Stimulated activated CD4-positive, alpha-beta T cell treated with anti-CD3 and anti-CD28 coated beads, TNF-alpha, amount 100 ng/mL, for 1 hour (primary cell): ENCODE measurements around the gene CDK5RAP3.
"Not testable (repeated sequence)": the region's sequence is repeated elsewhere in the genome, so short reads cannot be mapped to it uniquely, and the experiment has no call there.

Source experiments
- DNase-seq, 3 donors: peaks; one replicate each; pipeline ENCODE4 v3.0.0-alpha.2; 2020; ENCODE audit warnings: low read depth in 3 of 3, low spot score in 1 of 3

Gene CDK5RAP3, protein sequence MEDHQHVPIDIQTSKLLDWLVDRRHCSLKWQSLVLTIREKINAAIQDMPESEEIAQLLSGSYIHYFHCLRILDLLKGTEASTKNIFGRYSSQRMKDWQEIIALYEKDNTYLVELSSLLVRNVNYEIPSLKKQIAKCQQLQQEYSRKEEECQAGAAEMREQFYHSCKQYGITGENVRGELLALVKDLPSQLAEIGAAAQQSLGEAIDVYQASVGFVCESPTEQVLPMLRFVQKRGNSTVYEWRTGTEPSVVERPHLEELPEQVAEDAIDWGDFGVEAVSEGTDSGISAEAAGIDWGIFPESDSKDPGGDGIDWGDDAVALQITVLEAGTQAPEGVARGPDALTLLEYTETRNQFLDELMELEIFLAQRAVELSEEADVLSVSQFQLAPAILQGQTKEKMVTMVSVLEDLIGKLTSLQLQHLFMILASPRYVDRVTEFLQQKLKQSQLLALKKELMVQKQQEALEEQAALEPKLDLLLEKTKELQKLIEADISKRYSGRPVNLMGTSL

DNA sequence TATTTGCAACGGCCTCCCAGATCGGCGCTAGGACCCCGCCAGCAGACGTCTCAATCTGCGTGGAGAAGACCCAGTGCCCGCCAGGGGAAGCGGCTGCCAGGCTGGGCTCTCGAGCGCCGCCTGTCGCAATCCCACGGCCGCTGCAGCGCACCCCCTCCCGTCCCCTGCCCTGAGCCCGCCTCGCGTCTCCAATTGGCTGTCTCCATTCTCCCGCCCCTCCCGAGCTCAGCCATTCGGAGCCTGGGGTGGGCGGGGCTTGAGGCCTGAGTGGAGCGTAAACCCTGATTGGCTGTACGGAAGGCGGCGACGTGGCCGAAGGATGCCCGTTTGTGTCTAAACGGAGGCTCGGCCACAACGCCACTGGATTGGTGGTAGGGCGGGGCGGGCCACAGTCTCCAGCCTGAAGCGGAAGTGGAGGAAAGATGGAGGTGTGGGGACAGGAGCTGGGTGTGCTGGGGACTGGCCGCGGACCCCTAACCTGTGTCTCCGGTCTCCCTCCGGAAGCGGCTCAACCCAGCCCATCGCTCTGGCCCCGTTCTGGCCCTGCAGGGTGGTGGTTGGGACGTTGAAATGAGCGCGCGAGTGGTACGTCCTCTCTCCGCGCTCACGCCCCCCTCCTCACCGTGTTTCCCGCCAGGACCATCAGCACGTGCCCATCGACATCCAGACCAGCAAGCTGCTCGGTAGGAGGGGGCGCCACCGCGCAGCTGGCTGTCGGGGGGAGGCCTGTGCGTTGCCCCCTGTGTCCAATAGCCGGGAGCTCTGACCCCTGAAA is at the start of gene CDK5RAP3:
Gene CDK5RAP3 (plus strand): TSS at position 389 of the 775 bp plus-strand sequence. CDS start 34 bp downstream, at position 423.
- peak; percentile 94 to 97 (median 96) for DNase-seq

DNA sequence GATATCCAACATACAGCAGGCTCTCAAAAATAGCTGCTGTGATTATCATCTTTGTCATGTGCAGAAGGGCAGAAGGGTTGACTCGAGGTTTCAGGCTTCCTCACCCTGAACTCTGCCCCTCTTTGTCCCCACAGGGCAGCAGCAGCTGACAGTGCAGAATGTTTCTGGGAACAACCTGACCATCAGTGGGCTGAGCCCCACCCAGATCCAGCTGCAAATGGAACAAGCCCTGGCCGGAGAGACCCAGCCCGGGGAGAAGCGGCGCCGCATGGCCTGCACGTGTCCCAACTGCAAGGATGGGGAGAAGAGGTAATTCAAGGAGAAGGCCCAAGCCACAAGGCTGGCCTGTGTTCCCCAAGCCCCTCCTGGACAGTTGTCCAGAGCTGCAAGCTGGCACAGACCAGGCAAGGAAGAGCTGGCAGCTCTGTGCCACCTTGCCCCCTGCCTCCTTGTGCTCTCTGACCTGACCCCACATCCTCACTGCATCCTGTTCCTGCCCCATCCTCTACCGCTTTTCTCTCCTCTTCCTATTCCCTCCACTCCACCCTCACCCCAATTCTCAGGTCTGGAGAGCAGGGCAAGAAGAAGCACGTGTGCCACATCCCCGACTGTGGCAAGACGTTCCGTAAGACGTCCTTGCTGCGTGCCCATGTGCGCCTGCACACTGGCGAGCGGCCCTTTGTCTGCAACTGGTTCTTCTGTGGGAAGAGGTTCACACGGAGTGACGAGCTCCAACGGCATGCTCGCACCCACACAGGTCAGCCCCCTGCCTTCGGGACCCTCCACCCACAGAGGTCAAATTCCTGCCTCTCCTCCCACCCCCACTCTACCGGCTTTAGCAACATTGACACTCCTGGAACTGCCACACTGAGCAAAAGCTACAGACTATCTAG is 45.9 kb upstream of the CDK5RAP3 start:
- no peak for DNase-seq

DNA sequence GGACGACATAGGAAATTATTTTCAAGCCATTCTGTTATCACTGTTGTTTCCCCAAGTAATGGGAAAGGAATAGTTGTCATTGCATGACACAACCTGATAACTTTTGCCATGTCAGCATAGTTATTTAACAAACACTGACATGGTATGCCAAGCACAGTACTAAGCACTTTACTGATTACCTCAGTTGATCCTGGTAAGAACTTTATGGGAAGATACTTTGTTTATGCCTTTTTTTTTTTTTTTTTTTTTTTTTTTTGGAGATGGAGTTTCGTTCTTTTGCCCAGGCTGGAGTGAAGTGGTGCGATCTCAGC is 45.3 kb upstream of the CDK5RAP3 start:
- DNase-seq = no peak

DNA sequence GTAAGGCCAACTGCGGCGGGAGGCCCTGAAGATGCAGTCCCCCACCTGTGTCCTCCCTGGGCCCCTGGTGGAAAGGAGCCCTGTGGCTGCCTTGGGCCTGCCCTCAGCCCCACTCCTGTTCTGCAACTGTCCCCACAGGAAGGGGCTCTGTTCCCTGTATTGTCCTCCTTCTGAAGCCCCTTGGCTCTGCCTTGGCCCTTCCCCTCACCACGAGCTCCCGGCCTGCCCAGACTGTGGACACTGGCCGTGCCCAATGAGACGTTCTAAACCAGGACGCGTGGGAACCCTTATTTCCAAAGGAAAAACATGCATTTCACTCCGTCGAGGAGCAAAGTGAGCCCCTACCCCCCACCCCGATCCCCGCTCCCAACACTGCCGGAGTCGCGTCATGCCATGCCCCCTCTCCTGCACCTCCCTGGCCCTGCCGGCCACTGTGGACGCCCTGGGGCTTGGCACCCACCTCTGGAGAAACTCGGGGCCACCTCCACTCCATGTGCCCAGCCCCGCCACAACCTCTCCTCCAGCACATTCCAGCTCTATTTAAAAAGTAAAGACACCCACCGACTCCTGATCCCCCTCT is 43.0 kb upstream of the CDK5RAP3 start:
- DNase-seq = no peak

DNA sequence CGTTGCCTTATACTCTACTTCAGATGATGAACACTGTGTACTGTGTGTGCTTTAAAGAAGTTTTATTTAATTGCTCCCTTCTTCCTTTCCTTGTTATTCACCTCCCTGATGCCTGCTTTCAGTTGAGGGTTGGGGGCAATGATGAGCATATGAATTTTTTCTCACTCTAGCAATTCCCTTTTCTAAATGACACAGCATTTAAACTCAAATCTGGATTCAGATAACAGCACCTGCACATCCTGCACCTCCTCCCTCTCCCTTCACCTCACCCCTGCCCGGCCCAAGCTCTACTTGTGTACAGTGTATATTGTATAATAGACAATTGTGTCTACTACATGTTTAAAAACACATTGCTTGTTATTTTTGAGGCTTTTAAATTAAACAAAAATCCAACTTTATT is 42.5 kb upstream of the CDK5RAP3 start:
- DNase-seq = no peak

DNA sequence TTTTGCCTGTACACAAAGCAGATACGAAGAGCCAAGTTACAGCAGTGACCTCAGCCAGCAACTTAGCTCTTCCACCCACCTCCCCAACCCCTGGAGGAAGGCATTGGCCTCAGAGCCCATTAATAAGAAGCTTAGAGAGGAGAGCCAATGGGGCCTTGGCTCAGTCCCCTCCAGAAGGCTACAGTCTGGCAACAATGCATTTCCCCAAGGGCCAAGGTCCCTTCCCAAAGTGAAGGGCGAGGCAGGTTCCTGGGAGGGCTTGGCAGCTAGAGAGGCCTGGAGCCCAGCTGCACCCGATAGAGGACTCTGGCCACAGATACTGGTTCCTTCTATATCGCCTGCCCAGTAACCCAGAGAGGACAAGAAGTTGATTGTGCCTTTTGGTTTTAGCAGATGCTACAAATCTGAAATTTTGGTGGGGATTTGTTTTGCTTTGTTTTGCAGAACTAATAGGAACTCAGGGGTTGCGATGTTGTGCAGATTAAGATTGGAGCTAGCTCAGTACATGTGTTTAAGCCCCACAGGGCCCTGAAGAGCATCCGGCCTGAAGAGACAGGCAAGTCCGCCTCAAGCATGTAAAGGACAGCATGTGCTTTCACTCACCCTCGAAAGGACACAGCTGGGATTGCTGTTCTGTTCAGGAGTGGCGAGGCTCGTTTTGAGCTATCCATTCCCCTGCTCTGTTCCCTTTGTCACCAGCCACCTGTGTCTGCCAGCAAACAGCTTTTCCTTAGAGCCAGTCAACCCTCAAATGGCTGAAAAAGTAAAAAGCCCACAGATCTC is 41.5 kb upstream of the CDK5RAP3 start:
- DNase-seq = no peak

DNA sequence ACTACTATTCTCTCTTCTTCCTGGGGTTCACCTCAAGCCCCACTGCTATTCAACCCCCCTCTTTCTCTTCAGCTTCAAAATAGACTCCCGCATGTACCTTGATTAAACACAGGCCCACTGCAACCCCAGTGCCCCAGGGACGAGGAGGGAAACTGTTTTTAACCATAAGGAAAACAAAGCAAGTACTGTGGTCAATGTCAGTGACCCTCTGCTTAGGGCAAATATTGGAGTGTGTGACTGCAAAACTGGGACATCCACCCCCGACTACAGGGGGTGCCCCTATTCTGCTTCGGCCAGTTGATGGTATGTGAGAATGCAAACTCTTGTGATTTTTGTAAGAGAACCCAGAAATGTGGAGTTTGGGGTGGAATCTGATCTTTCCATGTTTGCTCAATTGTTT is 39.1 kb upstream of the CDK5RAP3 start:
- DNase-seq = no peak

DNA sequence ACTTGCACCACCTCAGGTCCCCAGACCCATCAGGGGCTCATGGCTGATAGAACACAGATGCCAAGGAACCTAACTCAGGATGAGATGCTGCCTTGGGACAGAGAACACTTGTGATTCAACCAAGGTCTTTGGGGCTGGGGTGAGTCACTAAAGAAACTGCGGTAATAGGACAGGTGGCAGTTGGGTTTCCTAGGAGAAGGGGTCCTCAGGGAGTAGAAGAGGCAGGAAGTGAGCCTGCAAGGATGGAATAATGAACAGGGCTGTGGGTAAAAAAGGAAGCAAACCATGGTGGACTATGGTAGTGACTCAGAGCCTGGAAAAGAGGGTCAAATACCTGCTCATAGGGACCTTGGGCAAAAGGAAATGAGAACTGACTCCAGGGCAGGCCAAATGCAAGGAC is 36.1 kb upstream of the CDK5RAP3 start:
- no peak for DNase-seq

DNA sequence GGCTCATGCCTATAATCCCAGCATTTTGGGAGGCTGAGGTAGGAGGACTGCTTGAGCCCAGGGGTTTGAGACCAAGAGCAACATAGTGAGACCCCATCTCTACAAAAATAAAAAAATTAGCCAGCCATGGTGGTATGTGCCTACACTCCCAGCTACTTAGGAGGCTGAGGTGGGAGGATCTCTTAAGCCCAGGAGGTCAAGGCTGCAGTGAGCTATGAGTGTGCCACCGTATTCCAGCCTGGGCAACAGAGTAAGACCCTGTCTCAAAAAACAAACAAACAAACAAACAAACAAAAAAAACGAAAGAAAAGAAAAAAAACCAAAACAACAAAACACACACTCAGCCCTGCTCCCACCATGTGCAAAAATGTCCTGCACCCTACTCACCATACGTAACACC is 35.4 kb upstream of the CDK5RAP3 start:
- DNase-seq = not testable (repeated sequence)

DNA sequence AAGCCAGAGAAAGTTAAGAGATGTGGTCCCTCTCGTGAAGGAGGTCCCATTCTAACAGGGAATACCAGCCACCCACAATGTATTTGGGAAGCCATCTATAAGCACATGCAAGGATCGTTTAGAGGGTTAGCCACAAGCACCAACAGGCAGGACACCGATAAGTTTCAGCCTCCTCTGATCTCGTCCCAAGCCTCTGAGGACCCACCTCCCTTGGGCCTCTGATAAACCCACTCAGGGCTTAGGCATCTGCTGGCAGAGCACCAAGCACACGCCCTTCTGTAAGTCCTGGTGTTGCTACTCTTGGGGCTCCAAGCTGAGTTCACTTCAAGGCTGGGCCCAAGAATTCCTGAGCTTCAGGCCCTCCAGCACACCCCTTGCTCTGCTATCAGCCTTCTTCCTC is 35.0 kb upstream of the CDK5RAP3 start:
- DNase-seq = no peak

DNA sequence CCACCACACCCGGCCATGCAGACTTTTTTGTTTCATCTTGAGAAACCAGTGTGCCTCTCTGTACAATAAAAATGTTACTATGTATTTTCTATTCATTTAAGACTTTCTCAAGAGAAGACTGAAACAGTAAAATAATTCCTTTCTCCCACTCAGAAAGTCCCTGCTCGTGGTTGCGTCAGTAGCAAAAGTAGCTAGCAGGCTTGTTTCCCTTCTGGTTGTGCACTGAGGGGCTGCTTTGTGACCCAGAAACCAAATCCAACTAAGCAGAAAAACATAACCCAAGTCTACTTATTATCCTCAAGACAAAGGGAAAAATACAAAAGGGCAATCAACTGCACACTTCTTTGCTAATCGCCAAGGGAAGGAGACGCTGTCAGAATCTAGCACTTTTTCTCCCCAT is 33.0 kb upstream of the CDK5RAP3 start:
- DNase-seq = no peak

DNA sequence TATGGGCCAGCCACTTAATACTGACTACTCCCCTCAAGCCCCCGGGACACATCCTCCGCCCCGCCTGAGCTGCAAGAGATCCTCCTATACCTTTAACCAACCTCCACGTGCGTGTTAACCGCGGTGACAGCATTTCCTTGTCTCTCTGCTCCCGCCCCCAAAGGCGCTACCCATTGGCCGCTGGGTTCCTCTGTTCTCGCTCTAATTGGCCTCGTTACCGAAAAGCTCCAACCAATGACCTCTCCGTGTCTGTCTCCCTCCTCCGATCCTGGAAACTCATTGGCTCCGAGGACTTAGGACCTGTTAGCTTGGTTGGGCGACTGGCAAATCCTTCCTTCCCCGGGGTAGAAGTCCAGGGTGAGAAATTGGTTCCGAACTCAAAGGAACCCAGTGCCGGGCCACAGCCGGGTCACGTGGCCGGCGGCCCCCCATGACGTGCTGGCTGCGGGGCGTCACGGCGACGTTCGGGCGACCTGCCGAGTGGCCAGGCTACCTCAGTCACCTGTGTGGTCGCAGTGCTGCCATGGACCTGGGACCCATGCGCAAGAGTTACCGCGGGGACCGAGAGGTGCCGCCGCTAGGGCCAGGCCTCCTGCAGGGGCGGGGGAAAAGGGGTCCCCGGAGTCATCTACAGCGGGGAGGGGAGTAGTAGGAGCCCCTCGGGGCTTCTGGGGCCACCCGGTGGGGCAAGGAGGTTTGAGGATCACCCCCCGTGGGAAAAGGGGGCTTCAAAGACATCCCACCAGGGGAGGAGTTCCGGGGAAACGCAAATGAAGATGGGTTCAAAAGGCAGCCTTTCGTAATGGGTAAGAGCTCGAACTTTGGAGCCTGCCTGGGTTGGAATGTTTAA is 29.4 kb upstream of the CDK5RAP3 start, which contains the start of gene PNPO:
Gene PNPO (plus strand): TSS at position 326 of the 850 bp plus-strand sequence. CDS start 105 bp downstream, at position 431.
- peak; percentile 75 to 87 (median 79) for DNase-seq

DNA sequence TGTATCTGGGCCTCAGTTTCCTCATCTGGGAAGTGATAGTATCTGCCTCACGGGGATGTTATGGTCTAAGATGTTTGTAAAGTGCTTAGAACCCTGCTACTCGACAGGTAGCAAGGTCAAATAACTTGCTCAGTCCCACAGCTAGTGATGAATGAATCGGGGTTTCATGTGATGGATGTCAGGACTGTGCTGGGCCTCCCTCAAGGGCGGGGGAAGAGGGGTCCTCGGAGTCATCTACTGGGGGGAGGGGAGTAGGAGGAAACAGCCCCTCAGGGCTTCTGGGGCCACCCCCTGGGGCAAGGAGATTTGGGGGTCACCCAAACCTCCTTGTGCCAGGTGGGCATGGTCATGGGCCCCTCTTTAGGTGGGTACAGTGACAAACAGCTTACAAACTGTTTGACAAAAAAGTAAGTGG is 28.8 kb upstream of the CDK5RAP3 start:
- no peak for DNase-seq

DNA sequence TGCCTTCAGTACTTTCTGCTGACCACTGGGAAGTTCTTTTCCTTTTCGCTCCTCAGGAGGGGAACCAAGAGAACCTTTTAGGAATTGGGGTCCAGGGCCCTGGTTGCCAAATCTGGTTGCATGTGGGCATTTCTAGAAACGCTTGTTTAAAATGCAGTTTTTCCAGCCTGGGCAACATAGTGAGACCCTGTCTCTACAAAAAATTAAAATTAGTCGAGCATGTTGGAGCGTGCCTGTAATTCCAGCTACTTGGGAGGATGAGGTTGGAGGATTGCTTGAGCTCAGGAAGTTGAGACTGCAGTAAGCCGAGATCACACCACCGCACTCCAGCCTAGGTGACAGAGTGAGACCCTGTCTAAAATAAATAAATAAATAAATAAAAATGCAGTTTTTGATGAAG is 28.3 kb upstream of the CDK5RAP3 start:
- no peak for DNase-seq

DNA sequence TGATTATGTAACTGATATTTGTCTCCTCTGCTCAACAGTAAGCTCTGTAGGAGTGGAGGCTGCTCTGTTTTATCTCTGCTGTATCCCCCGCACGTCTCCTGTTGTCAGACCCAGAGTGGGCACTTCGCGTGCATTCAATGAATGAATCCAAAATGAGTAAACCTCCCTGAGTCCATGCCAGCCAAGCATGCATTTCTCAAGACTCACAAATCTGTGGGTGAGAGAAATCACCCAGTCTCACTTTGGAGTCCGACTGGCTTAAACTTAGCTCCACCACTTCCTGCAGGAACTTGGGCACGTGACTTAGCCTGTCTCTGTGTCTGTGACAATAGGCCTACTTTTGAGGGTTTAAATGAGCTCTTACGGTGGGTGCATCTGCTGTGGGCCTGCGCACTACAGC is 25.8 kb upstream of the CDK5RAP3 start:
- no peak for DNase-seq

DNA sequence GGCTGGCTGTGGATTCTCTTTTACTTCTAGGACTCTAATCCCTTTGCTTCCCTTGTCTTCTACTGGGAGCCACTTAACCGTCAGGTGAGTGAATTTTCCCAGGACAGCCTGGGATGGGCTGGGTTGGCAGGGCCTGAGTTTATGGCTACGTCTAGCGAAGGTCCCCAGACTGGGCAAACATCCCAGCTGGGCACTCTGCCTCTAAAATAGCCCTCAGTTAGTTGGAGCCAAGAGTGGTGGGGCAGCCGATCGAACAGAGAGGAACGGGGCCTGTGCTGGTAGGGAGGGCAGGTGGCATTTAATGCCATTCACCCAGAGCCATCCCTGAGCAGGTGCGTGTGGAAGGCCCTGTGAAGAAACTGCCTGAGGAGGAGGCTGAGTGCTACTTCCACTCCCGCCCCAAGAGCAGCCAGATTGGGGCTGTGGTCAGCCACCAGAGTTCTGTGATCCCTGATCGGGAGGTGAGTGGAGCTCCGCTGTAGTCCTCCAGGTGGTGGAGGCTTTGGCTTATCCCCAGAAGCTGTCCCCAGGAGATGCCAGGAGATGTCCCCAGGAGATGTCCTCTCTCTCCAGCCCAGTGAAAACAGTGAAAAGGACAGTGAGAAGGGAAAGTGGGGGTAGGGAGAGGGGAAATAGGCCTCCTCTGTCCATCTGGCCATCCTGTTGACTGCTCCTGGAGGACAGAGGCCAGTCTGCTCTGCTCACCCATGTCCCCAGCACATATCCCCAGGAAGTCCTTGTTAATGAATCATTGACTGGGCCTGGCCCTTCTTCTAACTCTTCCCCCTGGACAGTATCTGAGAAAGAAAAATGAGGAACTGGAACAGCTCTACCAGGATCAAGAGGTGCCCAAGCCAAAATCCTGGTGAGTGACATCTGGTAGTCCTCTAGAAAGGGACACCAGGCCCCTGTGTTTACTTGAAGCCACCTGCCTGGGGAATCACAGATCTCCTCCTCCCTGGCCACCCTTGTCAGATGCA is 25.1 kb upstream of the CDK5RAP3 start:
- DNase-seq = no peak

DNA sequence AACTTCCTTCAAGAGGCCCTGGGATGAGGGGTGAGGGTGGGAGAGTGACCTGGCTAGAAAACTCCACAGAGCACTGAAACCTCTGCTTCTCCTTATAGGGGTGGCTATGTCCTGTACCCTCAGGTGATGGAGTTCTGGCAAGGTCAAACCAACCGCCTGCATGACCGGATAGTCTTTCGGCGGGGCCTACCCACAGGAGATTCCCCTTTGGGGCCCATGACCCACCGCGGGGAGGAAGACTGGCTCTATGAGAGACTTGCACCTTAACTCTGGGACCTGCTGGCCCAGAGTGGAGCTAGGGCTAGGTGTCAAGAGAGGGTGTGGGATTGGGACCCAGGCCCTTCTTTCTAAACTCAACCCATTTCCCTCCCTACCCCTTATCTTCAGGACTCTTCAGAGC is 24.4 kb upstream of the CDK5RAP3 start:
- DNase-seq = no peak

DNA sequence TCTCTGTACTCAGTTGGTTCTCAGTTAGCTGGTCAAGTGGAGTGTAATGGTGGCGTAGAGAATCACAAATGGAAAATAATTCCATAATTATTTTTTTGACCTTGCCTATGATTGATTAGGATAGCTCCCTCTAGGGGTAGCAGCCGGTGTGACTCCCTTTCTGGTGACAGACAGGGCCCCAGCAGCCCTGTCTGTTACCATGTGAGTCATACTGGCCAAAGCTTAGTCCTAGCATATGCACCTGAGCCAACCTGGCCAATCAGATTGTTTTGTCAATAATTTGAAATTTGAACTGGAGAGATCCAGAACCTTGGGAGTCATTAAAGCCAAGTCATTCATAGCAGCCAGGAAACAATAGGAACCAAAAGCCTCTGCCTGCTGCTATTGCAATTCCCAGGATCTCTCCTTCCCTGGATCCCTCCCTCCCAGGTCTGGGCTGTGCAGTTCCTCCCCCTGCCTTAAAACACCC is 23.9 kb upstream of the CDK5RAP3 start:
- peak; percentile 30 to 57 (median 35) for DNase-seq
